ENCODE data around the gene CDC42EP2.

CDC42EP2 gene, protein sequence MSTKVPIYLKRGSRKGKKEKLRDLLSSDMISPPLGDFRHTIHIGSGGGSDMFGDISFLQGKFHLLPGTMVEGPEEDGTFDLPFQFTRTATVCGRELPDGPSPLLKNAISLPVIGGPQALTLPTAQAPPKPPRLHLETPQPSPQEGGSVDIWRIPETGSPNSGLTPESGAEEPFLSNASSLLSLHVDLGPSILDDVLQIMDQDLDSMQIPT

DNA sequence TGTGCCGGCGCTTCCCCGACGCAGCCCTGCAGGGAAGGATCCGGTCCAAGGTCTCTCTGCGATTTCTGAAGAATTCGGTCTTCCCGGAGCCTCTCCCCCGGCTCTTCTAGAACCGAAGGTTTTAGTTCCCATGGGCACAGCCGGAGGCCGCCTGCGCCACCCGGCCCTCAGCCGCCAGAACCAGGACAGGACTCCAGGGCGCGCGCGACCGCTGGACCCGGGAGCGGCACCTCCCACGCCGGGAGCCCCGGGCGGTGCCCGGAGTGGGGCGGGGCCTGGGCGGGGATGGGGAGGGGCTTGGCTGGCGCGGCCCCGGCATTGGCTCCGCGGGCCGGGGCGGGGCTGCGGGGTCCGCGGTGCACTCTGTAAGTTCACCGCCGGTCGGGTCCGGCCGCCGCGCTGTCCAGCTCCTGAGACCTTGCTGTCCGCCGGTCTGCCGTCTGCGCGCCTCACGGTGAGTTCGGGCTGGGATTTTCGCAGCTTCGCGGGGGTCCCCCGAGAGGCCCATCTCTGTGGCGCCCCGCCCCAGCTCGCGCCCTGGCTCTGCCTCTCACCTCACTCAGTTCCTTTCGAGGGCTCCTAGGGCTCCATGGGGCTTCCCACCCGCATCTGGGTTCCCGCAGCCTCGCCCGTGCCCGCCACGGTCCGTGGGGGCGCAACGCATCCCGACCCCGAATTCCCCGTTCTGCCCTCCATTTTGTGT is at the start of gene CDC42EP2:
Gene CDC42EP2, plus strand, starts transcription at position 366 of the 703 bp plus-strand sequence. CDS start 6,033 bp downstream, outside the sequence.
- peak; percentile 64 for DNase-seq (ENCODE audit: low read depth)

DNA sequence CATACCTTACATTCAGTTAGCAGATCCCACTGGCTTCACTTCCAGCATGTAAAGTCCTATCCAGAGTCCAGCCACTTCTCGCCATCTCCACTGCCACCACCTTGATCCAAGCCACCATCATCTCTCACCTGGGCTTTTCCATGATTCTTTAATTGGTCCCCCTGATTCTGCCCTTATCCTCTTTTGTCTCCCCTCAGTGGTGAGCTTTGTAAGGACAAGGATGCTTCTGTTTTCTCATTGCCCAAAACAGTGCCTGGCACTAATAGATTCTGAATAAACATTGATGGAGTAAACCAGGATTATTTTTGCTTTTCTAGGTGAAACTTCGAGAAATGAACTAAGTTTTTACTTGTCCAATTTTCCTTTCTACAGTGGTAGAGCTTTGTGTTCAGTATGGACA is 48.5 kb upstream of the CDC42EP2 start:
- DNase-seq (ENCODE audit: low read depth): no peak

DNA sequence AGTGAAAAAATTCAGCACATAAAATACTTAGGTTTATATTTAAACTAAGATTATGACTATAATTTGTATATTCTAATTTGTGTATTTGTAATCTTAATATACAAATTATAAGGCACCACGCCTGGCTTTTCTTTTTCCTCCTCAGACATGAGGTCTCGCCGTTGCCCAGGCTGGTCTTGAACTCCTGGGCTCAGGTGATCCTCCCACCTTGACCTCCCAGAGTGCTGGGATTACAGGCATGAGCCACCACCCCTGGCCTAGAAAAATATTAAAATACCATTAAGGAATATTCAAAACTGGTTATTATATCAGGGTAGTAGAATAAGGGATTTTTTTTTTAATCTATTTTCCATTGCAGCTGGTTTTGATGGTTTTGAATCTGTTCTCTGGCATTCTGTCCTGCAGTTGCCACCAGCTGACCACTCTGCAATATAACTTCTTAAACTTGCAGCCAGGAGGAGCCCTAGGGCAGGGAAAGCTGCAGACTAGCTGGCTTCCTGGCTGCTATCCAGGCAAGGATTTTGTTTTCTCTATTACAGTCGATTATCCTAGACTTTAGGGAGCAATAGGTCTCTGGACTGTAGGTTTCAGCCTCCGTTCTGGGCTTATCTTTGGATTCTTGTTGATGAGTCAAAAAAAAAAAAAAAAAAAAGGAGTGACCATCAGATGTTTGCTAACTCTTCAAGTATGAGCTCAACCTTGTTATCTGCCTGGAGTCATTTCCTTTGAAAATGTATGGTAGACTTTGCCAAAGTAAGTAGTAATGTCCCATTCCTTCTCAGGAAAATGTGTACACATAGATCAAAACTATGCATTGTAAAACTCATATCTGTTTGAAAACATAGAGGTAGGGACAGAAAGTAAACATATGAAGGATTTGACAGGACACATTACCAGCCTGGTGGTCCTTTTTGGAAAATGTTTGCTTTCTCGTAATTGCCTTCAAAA is 39.7 kb upstream of the CDC42EP2 start:
- DNase-seq (ENCODE audit: low read depth): peak; percentile 26

DNA sequence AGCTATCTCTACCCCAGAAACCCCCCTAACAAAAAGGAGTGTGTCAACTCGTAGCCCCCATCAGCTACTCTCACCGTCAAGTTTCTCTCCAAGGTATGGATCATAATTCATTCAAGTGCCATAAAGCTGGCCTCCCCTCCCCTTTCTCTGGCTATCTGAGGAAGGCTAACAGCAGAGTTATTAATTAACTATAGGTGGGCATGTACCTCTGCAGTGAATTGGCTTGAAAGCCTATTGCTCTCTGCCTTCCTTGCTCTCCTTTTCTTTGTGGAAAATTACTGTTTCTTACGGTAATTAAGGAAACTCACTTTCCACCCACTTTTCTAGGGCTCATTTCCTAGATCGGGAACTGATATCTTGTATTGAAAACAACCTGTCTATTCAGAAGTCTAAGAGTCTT is 38.8 kb upstream of the CDC42EP2 start:
- no peak for DNase-seq (ENCODE audit: low read depth)

DNA sequence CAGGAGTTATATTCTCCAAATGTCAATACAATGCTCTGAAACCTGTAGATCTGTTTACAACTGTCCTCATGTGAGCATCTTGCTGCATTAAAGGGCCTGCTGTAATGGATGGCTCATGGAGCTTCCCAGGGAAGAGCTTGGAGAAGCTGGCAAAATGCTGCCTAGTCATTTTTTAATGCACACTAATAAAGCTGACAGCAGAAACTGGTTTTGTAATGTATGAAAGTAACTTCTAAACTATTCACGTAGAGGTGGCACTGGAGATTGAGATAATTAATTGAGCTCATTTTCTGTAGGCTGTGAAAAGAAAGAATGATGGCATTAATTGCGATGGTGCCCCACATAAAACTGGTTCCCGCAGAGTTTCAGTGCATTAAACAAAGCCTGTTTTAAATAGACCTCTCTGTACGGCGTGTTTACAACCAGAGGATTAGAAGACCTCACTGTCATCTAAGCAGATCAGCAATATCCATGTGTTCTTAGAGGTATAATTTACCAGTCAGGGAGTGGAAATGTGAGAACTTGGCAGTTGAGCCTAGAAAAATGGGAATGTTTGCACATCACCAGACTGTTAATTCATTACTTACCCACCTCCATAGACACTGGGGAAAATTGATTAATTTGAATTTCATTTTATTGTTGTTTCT is 36.9 kb upstream of the CDC42EP2 start:
- DNase-seq (ENCODE audit: low read depth): no peak

DNA sequence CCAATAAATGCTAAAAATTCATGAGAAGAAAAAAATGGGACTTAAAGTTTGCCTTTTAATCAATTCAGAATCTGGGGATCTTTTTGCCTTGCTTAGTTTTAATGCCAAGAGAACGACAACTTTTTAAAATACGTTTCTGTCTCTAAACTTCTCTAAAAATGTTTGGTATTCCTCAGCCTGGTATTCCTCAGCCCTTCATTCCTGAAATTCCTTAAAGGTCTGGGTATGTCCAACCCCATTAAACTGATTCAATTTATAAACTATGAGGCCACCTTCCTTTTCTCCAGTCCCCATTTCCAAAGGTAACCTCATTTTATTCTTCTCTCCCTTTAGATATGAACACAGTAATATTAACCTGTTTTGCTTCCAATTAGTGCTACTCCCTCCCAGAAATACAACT is 36.3 kb upstream of the CDC42EP2 start:
- DNase-seq (ENCODE audit: low read depth): no peak

DNA sequence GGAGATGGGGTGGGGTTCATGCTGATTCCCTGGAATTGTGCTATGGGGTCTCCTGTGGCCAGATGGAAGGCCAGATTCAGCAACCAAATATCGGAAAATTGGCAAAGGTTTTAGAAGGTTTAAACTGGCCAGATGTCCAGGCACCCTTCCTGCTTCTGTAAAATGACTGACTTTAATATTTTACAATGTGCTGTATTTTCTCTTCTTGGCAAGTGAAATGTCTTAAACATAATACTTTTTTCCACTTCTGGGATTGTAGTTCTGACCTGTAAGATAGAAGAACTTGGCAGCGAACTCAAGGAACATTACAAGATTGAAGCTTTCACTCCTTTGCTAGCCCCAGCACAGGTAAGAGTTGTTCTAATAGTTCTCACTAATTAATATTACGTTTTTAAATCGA is 35.4 kb upstream of the CDC42EP2 start:
- no peak for DNase-seq (ENCODE audit: low read depth)

DNA sequence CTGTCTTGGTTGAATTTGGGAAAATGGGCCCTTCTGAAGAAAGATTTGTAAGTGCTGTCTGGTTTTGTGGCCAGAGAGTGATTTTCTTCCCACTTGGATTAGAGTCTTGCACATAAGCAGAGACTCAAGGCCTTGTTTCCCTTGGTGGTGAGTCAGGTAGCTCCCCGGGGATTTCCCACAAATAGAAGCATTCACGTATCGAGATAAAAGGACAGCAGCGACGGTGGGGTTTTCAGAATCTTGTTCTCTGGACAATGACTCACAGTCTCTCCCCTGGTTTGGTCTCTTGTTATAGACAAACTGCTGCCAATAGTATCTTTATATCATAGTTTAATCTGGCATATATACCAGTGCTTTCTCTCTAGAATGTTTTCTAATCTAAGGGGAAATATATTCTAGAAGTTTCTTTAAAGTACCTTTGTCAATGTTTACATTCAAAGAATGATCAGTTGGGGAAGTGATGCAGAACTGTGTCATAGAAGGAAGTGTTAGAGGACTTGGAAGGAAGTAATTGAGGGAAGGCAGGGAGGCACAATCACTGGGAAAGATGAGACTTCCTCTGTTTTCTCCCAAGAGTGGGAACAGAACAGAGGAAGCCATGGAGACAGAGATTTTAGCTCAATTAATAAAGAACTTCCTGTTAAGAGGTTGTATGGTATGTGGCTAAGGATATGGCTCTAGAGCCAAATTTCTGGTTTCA is 34.8 kb upstream of the CDC42EP2 start:
- peak; percentile 23 for DNase-seq (ENCODE audit: low read depth)

DNA sequence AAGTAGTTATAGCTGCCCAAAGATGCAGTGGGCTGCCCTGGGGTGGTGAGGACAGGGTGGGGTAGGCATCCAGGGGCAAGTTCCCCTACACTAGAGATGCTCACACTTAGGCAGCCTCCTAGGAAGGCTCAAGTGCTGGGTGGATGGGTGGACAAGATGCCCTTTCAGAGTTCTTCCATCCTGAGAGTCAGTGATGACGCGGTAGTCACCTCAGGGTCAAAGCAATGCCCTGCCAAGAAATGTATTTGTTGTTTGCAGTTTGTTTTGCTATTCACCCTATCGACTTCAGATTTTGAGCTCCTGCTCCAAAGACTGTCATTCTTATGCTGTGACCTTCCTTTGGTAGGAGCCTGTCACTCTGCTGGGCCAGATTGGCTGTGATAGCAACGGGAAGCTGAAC is 34.0 kb upstream of the CDC42EP2 start:
- no peak for DNase-seq (ENCODE audit: low read depth)

DNA sequence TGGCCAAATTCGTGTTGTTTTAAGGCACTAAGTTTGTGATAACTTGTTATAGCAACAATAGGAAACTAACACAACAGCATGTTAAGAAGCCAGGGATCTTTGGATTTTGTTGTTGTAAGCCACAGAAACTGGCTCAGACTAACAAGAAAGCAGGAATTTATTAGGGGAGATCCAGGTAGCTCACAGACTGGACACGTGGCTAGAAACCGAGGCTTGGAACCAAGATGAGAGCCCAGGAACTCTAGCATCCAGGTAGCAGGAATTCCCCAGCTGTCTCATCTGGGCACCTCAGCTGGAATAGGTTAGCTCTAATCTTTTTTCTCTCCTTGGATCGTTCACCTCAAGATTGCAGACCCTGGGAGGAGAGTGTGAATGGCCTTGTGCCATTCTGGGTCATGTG is 28.0 kb upstream of the CDC42EP2 start:
- no peak for DNase-seq (ENCODE audit: low read depth)

DNA sequence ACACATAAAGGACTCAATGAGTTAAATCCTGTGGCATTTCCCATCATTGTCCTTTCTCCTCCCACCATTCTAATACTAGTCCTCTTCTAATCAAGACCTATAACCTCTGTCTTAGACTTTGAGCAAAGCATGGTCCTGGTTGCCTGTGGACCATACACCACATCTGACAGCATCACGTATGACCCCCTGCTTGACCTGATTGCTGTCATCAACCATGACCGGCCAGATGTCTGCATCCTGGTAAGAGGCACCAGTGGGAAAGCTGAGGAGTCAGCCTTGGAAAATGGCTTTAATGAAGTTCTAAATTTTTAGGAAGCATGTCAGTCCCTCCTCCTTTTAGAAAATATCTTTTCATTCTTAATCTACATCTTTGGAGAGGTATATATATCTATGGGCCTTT is 27.1 kb upstream of the CDC42EP2 start:
- DNase-seq (ENCODE audit: low read depth): no peak

DNA sequence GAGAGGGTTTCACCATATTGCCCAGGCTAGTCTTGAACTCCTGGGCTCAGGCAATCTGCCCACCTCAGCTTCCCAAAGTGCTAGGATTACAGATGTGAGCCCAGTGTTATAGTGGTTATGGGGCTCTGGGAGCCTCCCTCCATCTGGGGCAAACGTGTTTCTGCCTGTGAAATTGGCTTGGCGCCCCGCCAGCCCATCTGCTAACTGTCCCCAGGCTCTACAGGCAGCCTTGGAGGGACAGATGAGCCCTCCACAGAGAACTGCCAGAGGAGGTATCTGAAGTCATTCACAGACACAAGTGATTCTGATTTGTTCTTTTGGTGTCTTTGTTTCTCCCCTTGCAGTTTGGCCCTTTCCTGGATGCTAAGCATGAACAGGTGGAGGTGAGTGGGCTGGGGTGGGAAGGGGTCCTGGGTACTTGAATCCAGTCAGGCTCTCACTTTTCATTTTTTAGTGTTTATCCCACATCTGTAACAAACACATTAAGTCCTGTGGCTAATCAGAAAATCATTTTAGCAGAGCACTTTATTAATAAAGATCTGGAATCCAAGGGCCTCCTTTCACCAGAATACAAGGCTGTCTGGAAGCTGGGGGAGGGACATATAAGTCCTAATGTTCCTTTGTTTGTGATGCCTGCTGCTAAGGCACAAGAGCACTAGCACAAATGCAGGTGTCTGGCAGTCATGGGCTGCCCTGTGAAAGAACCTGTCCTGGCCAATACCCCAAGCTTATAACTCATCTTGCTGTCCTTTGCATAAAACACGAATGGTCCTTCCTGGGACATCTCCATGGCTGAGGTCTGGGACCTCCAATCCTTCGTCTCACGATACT is 25.7 kb upstream of the CDC42EP2 start:
- DNase-seq (ENCODE audit: low read depth): no peak

DNA sequence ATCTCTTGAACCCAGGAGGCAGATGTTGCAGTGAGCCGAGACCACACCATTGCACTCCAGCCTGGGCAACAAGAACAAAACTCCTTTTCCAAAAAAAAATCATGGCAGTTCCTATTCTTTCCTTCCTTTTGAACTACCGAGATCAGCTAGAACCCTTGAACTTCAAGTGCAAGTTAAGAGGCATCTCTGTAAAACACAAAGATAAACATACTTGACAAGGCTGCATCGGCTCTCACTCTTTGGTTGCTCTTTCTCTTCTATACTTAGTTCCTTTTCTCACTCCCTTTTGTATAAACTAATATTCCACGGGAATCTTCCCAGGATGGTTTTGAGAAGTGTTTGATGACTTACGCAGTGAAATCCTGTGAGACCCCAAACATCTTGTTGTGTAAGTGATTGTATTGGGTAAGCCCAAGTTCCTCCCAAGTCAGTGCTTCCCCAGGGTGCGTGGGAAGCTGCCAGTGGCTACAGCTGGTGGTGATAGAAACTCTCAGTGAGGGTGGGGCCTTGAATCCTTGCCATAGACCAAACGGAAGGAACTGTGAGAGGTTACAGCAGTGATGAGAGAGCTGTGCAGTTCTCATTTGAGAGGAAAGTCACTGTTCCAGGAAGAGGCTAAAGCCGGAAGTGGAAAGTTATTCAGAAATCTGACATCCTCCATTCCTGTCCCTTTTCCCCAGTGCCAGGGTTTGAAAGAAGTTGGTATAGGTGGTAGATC is 24.1 kb upstream of the CDC42EP2 start:
- DNase-seq (ENCODE audit: low read depth): no peak

DNA sequence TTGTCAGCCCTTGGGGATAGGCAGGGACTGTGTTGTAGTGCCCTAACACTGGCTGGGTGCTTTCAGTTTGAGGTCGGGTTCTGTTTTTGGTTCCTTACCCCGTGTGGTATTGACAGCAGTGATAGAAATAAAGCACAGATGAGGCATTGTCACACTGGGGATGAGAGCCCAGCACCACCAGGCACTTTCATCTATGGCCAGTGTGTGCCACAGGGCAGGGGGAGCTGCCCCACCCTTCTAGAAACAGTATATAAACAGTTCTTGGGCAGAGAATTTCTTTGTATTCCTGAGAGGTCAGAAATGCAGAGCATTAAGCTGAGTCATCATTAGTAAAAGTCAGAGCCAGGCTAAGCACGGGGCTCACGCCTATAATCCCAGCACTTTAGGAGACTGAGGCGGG is 23.1 kb upstream of the CDC42EP2 start:
- no peak for DNase-seq (ENCODE audit: low read depth)

DNA sequence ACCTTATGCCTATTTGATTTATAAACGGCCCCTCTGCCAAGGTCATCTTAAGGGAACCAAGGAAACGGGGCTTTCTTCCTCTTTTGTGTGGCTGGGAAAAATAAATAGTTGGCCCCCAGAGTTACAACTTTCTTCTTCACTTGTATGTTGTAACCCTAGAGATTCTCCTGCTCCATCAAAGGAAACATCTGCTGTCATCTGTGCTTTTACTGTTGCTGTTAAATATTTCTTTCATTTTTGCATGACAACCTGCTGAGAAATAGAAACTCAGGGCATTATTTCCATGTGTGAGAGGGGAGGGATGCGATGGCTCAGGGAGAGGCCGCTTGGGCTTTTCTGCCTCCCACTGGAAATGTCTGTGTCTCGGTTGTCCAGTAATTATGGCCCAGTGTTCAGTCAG is 21.8 kb upstream of the CDC42EP2 start:
- no peak for DNase-seq (ENCODE audit: low read depth)

DNA sequence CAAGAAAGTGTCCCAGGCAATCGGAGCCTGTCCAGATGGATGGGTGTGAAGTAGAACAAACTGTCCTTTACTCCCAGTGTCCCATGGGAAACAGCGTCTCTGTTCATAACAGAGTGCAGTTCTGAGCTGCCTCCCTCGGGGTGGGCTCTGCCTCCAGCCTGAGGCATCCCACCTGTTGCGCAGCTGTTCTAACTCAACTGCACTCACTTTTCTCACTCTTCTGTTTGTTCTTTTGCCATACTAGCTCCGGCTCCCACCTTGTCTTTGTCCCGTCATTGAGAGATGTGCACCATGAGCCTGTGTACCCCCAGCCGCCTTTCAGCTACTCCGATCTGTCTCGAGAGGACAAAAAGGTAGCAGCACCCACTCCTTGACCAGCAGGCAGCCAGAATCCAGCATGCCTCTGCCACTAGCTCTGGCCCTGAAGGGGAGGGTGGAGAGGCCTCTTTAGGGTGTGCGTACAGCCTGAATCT is 20.7 kb upstream of the CDC42EP2 start:
- DNase-seq (ENCODE audit: low read depth): no peak

DNA sequence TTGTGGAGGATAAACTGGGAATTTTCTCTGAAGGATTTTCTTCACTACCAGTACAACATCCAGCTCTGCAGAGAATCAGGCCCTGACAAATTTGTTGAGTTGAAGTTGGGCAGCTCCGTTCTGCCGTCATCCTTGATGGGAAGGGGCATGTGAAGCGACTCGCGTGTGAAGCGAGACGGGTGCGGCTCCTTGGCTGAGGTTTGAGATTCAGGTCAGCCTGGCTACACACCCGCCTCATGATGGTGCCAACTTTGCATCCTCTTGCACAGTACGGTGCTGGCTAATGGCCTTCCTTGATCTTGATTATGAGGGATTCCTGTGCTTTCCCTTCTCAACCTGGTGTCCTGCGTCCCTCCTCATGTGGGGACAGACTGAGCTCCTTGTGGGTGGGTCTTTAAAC is 19.7 kb upstream of the CDC42EP2 start:
- no peak for DNase-seq (ENCODE audit: low read depth)

DNA sequence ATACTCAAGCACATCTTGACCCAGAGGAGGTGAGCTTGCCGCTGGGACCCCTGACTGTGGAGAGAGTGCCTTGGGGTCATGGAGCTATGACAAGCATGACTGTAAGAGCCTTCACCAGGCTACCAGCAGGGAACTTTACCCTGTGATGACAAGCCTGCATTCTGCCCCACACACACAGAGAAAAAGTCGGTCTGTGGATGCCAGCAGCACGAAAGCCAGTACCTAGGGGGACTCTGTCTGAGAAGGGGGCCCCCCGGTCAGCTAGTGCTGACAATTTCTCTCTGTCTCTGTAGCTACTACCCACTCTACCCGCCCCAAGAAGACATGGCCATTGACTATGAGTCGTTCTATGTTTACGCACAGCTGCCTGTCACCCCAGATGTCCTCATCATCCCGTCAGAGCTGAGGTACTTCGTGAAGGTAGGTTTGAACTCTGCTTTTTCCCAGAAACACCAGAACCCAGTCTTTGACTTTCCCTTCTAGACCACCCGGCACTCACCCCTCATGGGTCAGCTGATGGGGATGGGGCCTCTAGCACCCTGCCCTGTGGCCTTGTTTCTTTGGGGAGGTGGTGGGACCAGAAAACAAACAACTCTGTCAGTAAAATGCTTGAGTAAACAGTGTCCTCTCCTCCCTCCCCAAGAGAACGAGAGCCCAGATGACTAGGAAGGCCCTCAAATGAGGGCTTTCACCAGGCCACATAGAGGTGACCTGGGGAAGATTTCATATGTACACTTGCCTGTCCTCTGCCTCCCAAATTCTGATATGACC is 18.9 kb upstream of the CDC42EP2 start:
- no peak for DNase-seq (ENCODE audit: low read depth)

DNA sequence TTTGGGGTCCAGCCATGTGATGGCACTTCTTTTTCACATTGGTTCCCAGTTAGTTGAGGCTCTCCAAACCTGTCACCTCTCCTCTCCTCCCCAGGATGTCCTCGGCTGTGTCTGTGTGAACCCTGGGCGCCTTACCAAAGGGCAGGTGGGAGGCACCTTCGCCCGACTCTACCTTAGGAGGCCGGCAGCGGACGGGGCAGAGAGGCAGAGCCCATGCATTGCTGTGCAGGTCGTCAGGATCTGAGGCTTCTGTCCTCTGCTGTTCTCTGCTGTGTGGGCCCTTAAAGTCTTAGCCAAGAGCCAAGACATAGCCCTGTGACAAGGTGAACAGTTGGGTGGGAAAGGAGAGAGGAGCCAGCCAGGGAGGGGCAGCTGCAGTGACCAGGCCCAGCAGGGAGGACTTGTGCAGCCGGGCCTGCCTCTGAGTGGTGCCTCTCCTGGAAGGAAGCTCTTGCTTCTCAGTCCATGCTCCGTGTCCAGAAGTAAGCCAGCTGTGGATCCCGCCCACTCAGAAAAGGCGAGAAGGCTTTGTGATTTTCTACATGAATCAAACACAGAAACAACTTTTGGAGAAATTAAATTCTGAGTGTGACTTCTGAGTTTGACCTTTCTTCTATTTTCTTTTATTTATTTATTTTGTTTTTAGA is 17.5 kb upstream of the CDC42EP2 start:
- DNase-seq (ENCODE audit: low read depth): no peak
